Muscle layer of duodenum (tissue), 2 donors: ENCODE measurements around the gene SLCO1A2.

Source experiments
- H3K27ac ChIP-seq: one replicate; pipeline ENCODE4 v1.7.0; 2013; ENCODE audit warnings: mild to moderate bottlenecking, low read length
- H3K27me3 ChIP-seq: one replicate; pipeline ENCODE4 v1.7.0; 2013; ENCODE audit warnings: low read depth, mild to moderate bottlenecking, control low read depth, low read length
- H3K36me3 ChIP-seq, 2 donors: one replicate each; pipeline ENCODE4 v1.7.0; 2013; ENCODE audit warnings: low read length in 2 of 2, control low read depth in 1 of 2, mild to moderate bottlenecking in 1 of 2; ENCODE audit not compliant: insufficient read depth in 2 of 2, control insufficient read depth in 1 of 2
- H3K4me1 ChIP-seq, 2 donors: one replicate each; pipeline ENCODE4 v1.7.0; 2013; ENCODE audit warnings: low read length in 2 of 2, mild to moderate bottlenecking in 2 of 2, control low read depth in 1 of 2, moderate library complexity in 1 of 2; ENCODE audit not compliant: insufficient read depth in 2 of 2, control insufficient read depth in 1 of 2
- H3K4me3 ChIP-seq, 2 donors: one replicate each; pipeline ENCODE4 v1.7.0; 2013; ENCODE audit warnings: low read length in 2 of 2, low read depth in 1 of 2, mild to moderate bottlenecking in 1 of 2
- H3K9me3 ChIP-seq, 2 donors: one replicate each; pipeline ENCODE4 v1.7.0; 2013; ENCODE audit warnings: low read length in 2 of 2, control low read depth in 1 of 2, mild to moderate bottlenecking in 1 of 2; ENCODE audit not compliant: control insufficient read depth in 1 of 2
- donor health status: healthy.

Gene SLCO1A2

DNA sequence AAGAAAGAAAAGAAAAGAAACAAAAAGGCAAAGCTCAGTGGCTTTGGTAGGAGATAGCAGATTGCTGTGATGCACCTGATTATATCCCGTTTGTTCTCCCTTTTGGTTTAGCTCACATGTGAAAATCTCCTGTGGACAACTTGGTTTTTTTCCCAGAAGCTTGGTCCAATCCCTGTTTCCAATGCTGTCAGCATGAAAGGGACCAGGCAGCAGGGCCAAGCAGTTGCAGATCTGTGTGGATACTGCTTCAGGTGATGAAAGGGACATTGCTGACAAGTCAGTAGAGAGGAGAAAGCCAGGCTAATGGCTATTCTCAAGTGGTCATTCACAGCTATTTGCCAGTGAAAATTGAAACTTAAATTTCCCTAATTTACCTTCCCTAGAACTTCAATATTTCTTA, 18.8 kb upstream of the SLCO1A2 start:
- no peaks in the 10 kb centered on the region for H3K36me3 ChIP-seq
- no peaks in the 10 kb centered on the region for H3K4me1 ChIP-seq
- no peaks in the 10 kb centered on the region for H3K9me3 ChIP-seq
- H3K4me3 ChIP-seq, result no peak overlapping the region
- no peaks in the 10 kb centered on the region for H3K27me3 ChIP-seq
- no peak overlapping the region for H3K27ac ChIP-seq

DNA sequence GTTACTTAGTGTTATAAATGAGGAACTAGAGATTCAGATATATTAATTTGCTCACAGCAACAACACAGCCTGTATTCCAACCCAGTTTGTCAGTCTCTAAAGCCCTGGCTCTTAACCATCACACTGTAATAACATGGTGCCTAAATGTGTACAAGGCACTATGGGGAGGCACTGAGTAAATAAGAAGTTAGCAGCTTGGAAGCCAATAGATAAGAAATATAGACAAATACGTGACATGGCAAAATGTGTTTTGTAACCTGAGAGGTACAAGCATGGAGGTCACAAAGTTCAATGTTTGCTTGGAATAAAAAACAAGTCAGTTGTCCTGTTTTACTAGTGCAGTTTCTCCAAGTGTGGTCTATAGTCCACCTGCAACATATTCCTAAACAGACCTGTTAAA, 16.3 kb upstream of the SLCO1A2 start:
- no peaks in the 10 kb centered on the region for H3K4me1 ChIP-seq
- no peaks in the 10 kb centered on the region for H3K36me3 ChIP-seq
- H3K9me3 ChIP-seq, result no peaks in the 10 kb centered on the region
- no peak overlapping the region for H3K4me3 ChIP-seq
- no peaks in the 10 kb centered on the region for H3K27me3 ChIP-seq
- no peak overlapping the region for H3K27ac ChIP-seq

DNA sequence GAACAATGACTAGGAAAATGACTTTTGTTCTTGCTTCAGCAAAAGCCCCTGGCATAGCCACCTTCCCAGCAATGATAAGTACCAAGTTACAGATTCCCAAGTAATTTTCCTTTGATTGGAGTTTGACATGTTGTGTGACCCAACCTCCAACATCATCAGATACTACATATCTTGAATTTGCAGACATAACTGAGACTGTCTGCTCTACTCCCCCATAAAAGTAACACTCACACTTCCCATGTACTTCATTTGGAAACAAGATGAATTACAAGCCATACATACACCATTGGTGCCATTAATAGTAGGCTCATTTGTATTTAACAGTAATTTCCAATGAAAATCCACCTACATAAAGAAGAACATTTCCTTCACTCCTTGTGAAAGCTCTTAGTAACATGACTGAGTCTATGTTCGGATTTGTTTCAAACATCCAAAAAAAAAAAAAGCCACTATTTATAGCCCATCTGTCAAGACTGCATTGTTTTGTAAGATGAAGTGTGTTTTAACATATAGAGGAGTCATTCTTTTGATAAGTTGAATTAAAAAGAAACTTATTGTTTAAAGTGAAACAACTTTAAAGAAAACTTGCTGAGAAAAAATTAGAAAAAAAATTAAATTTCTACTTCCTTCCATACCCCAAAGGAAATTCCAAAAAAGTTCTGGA, 12.0 kb upstream of the SLCO1A2 start:
- Histone ChIP-seq H3K27ac (no peak overlapping the region), H3K36me3 (no peaks in the 10 kb centered on the region), H3K4me1 (no peaks in the 10 kb centered on the region), H3K27me3 (no peaks in the 10 kb centered on the region), H3K4me3 (no peak overlapping the region), H3K9me3 (no peaks in the 10 kb centered on the region)

DNA sequence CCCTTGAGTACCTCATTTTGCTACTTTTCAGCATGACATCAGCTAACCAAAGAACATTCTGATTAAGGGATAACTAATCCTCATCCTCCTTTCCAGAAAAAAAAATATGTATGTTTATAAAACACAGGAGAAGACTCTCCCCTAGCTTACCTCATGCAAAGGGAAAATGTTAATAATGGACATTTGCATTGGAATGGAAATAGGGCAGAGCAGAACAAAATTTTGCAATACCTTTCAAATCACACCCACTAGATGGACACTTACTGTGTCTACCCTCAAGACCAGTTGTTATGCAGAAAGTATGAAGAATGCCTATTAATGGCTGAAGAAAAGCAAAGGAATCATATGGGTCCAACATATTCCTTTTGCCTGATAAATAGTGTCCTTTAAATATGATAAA, 8.9 kb upstream of the SLCO1A2 start:
- no peak overlapping the region for H3K4me3 ChIP-seq
- no peaks in the 10 kb centered on the region for H3K9me3 ChIP-seq
- H3K4me1 ChIP-seq, result no peaks in the 10 kb centered on the region
- H3K27ac ChIP-seq, result no peak overlapping the region
- no peaks in the 10 kb centered on the region for H3K27me3 ChIP-seq
- no peaks in the 10 kb centered on the region for H3K36me3 ChIP-seq

DNA sequence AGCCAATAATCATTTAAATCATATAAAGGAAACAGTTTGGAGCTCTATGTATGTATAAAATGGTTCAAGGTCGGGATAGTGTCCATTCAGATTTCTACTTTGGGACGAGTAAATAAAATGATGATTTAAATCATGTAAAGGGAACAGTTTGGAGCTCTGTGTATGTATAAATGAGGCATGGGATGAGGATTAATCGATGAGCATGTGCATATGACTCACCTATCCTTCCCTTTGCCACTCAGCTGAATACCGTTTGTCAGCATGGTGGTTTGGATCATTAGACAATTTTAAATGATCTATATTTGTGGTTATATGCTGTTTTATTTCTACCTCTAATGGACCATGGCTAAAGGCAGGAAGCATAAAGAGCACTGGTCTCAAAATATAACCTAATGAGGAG, 7.1 kb upstream of the SLCO1A2 start:
- Histone ChIP-seq H3K9me3 (no peaks in the 10 kb centered on the region), H3K4me1 (no peaks in the 10 kb centered on the region), H3K27ac (no peak overlapping the region), H3K4me3 (no peak overlapping the region), H3K27me3 (no peaks in the 10 kb centered on the region), H3K36me3 (no peaks in the 10 kb centered on the region)

DNA sequence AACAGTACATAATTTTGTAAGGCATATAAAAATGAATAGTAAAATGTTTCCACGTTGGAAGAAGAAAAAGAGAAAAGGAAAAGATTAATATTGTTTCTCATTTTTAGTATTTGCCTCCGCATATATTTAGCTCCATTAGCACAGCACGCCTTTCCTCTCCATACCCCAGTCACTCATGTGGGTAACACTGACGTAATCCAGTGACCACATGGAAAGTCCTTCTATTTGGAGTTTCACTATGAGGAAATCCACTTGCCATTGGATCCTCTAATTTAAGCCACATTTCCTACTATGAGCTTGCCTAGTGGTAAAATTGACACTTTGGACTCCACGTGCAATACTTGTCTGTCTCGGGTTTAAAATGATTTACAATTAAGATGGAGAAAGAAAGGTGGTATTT, 5.7 kb upstream of the SLCO1A2 start:
- Histone ChIP-seq H3K4me1 (no peaks in the 10 kb centered on the region), H3K27me3 (no peaks in the 10 kb centered on the region), H3K36me3 (no peaks in the 10 kb centered on the region), H3K4me3 (no peak overlapping the region), H3K9me3 (no peaks in the 10 kb centered on the region), H3K27ac (no peak overlapping the region)

DNA sequence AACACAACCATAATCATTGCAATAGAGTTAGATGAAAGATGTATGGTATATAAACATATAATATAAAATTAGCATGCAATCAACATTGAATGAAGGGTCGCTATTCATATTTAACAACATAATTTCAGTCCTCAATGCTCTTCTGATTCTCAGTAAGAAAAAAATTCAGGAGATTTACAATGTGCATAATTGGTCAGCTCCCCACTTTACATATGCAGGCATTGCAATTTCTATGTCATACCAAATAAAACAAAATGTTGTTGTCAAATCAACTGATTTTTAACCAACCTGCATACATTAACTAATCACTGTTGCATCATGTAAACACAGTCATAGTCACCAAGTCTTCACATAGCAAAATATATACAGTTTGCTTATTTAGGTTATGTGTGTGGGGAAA, 5.2 kb upstream of the SLCO1A2 start:
- Histone ChIP-seq H3K9me3 (no peaks in the 10 kb centered on the region), H3K4me3 (no peak overlapping the region), H3K27me3 (no peaks in the 10 kb centered on the region), H3K4me1 (no peaks in the 10 kb centered on the region), H3K36me3 (no peaks in the 10 kb centered on the region), H3K27ac (no peak overlapping the region)

DNA sequence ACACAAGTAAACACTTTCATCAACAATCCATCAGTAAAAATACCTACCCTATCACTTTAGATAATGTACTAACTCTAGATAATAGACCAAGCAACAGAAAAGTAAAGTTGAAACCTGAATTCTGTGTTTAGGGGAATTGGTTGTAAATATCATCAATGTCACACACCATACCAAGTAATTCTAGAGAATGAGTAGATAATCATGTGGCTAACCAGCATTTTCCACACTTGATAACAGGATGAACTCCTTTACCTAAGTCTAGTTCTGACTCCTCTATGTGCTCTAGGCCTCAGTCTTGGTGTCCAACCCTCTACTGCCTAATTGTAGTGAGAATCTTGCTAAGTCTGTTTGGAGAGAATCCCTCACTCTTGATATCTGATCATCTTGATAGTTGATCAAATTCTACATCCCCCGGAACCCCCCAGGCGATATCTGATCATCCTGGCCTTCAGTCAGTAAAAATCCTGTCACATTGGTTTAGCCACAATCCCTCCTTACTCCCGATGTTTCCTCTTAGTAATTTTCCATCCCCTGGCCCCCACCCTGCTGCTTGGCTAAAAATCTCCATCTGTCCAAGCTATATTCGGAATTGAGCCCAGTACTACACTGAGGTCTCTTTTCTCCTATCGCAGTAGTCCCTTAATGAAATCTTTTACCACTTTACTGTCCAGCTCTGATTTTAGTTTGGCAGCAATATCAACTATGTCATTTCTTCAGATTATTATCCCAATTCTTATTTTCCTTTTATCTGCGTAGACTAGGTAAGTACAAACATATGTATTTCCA, 3.4 kb upstream of the SLCO1A2 start:
- Histone ChIP-seq H3K36me3 (no peaks in the 10 kb centered on the region), H3K27me3 (no peaks in the 10 kb centered on the region), H3K4me1 (no peaks in the 10 kb centered on the region), H3K27ac (no peak overlapping the region), H3K9me3 (no peaks in the 10 kb centered on the region), H3K4me3 (no peak overlapping the region)

DNA sequence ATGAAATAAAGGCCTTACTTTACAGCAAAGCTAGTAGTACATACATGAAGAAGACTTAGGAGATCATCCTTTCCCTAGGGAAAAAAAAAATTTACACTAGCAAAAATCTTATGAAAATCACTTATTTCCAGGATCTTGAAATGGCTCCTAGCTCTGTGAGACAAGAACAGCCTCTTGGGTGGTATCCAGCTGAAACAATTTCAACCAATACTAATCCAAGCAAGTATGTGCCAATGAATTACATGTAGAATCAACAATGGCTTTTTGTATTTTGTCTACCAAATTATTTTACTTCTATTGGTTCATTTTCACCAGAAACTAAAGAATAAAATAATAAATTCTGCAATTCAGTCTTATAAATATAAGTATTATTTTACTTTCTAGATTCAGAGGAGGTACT, 2.7 kb upstream of the SLCO1A2 start:
- Histone ChIP-seq H3K27ac (no peak overlapping the region), H3K9me3 (no peaks in the 10 kb centered on the region), H3K4me1 (no peaks in the 10 kb centered on the region), H3K4me3 (no peak overlapping the region), H3K36me3 (no peaks in the 10 kb centered on the region), H3K27me3 (no peaks in the 10 kb centered on the region)

DNA sequence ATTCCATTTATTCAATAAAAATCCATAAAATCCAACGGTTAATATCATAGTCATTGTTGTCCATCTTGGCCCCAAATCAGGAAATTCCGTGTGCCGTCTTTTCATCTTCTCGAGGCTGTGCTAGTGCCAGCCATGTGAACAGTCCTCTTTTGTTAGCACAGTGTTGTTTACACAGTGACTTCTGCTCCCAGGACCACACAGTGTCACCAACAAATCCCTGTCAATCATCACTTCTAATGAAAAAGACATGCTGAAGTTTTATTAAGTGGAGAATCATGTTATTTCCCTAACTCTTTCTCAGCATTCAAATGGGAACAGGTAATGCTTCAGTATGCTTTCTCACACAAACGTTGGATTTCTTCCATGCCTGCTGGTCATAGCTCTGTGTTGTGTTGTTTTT, 1.9 kb upstream of the SLCO1A2 start:
- Histone ChIP-seq H3K36me3 (no peaks in the 10 kb centered on the region), H3K27ac (no peak overlapping the region), H3K9me3 (no peaks in the 10 kb centered on the region), H3K27me3 (no peaks in the 10 kb centered on the region), H3K4me3 (no peak overlapping the region), H3K4me1 (no peaks in the 10 kb centered on the region)

DNA sequence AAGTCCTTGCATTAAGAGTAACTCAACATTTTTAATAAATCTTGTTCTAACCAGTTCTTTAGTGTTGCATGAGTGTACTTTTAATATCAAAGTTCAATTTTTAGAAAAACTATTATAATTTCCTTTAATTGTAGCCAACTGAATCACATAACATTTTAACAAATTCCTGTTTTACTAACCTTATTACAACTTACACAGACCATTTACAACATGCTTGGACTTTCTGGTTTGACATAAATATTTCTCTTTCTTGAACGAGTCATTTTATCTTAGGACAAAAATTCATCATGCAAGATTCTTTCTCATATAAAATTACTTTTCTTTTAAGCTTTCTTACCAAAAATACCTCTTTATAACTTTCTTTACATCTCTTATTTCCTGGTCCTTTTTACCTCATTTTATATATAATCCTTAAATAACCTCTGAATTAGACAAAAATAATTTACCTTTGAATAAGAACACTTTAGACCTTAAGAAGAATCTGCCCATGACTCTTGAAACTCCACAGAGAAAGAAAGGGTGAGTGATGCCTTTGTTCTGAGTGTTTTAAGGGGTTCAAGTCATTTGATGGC, 3.9 kb downstream of the SLCO1A2 start:
- Histone ChIP-seq H3K4me1 (no peaks in the 10 kb centered on the region), H3K36me3 (no peaks in the 10 kb centered on the region), H3K27ac (no peak overlapping the region), H3K27me3 (no peaks in the 10 kb centered on the region), H3K9me3 (peaks cover 0 to 12% of the 10 kb centered on the region in 2 donors), H3K4me3 (no peak overlapping the region)
